Dedifferentiated amniotic fluid mesenchymal stem cell (primary cell): ENCODE results near the gene CPED1.
"Not testable (repeated sequence)": the region's sequence is repeated elsewhere in the genome, so short reads cannot be mapped to it uniquely, and the experiment has no call there.

Experiments
- DNase-seq: peaks from one replicate; pipeline ENCODE4 v3.0.0-alpha.2; 2016; ENCODE audit errors: extremely low spot score

CPED1 gene

DNA sequence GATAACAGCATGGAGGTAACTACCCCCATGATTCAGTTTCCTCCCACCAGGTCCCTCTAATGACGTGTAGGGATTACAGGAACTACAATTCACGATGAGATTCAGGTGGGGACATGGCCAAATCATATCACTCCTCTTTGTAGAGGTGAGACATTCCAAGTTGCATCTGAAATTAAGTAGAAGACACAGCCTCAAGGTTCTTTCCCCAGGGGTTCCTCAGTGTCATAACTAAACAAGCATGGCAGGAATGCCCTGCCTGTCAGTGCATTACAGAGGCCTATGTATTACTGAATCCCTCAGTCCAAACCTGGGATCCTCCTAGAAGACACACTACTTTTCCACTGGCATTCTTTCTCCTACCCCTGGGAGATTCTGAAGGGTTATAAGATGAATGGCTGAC, 297.7 kb downstream of the CPED1 start:
- DNase-seq, result no peak

DNA sequence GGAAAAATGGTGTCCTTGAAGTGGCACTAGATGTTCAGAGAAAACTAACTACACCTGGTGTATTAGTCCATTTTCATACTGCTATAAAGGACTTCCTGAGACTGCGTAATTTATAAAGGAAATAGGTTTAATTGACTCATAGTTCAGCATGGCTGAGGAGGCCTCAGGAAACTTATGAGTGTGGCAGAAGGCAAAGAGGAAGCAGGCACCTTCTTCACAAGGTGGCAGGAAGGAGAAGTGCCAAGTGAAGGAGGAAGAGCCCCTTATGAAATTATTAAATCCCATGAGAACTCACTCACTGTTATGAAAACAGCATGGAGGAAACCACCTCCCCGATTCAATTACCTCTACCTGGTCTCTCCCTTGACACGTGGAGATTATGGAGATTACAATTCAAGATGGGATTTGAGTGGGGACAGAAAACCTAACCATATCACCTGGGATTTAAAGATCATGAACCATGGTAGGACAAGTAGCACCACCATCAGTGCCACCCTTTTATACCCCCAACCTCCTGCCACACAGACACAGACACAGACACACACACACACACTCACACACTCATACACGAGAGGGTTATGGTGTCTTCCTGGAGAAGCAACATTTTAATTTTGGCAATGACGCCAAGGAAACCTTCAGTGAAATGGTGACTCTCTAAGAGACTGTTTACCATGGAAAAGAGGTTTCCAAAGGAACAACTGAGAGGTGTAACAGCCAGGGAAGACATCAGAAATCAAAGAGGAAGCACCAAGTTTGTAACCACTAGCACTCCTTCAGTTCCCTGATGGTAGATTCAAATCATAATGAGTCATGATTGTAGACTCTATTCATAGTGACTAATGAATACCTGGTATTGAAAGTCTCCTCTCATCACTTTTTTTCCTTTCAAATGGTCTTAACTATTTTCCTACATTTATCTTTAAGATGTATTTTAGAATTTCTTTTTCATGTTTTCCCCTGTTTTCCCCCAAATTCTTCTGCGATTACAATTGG, 298.5 kb downstream of the CPED1 start:
- DNase-seq, result no peak

DNA sequence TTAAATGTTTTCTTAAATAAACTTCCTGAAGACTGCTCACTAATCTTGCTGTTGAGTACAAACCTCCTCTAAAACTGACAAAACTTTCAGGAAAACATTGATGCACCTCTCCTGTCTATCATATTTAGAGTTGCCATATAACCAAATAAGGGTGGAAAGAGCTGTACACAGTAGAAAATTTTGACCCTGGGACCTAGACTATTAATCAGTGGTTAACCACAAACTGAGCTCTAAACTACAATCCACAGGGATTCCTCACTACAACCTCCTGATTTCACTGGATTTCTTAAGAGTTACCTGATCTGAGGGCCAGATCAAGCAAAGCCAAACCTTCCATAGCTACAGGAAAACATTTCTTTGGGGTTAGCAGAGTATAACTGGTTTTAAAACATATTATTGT, 300.4 kb downstream of the CPED1 start:
- no peak for DNase-seq

DNA sequence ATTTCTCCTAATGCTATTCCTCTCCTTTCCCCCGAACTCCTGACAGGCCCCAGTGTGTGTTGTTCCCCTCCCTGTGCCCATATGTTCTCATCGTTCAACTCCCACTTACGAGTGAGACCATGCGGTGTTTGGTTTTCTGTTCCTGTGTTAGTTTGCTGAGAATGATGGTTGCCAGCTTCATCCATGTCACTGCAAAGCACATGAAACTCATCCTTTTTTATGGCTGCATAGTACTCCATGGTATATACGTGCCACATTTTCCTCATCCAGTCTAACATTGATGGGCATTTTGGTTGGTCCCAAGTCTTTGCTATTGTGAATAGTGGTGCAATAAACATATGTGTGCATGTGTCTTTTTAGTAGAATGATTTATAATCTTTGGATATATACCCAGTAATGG, 301.4 kb downstream of the CPED1 start:
- not testable (repeated sequence) for DNase-seq

DNA sequence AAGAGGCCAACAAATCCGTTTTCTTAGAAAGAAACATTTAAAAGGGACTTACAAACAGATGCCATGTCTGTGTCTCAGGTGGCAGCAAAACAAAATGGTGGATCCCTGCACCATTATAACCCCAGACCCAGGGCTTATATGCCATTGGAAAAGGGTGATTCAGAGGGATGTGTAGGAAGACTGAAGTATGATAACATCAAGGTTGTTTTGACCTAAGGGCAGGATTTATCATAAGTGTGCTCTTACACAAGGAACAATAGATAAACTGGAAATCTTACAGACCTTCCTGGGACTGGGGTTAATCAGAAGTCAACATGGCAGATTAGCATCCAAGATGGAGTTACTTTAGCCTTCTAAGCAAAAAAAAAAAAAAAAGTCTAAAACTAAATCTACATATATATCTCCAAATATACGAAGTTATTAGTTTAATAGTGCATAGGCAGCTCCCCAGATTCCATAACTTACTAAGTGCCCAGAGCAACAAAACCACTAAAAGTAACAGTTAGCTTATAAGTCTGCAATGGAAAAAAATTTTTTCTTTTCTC, 306.0 kb downstream of the CPED1 start:
- DNase-seq, result no peak

DNA sequence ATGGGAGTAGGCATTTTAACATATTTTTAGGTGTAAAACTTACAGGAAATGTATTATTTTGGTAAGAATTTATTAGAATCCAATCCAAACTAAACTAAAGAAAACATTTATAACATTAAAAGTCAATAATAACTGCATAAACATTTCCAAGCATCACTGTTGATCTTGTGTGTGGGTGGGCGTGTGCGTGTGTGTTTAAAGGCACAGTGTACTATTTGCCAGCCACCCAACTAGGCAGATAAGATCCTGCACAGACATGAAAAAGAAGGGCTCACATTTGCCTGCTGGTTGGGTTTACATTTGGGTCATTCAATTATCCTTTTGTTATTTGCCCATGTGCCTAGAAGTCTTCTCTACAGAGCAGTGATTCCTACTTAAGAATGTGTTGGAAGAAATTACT, 309.3 kb downstream of the CPED1 start:
- DNase-seq, result no peak

DNA sequence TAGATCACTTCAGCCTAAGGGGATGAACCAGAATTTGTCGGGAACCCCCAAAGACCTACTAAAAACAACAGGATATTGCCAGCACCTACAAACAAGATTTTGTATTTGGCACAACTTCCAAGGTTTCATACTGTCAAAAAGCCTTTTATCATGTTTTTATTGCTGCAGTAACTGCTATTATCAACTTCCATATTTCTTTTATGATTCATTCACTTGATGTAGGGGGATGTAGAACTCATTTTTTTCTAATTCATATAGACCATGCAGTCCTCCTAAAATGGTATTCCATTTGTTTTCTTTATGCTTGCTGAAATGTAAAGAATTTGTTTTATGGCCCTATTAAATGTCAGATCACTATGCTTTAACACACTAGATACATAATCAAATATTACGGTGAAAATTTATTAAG, 310.3 kb downstream of the CPED1 start:
- DNase-seq, result no peak

DNA sequence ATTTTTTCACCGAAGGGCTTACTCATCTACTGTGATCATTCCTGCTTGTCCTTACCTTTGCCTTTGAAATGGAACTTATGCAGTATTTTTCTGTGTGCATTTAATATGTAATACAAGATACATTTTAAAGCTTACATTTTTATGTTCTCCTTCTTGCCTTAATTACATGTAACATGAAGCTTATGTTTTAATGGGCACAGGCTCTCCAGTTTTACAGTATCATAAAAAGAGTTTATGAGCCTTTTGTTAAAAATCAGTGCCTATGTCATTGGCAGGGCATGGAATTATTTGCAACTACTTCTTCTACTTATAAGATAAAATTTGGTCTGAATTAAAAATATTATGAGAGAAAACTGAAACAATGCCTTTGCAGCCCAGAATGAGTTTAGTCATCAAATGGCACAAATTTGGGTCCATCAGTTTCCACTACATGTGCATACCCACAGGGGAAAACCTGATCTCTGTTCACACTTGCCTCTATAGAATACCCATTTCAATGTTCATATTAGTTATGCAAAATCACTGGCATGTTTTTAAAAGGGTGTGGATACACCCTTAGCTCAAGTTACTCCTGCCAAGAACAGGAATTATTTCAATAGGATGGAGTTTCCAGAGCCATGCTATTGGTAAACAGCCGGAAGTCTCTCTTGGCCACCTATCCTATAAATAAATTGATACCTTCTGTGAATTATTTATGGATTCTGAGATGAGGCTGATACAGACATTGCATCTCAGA, 312.3 kb downstream of the CPED1 start:
- no peak for DNase-seq

DNA sequence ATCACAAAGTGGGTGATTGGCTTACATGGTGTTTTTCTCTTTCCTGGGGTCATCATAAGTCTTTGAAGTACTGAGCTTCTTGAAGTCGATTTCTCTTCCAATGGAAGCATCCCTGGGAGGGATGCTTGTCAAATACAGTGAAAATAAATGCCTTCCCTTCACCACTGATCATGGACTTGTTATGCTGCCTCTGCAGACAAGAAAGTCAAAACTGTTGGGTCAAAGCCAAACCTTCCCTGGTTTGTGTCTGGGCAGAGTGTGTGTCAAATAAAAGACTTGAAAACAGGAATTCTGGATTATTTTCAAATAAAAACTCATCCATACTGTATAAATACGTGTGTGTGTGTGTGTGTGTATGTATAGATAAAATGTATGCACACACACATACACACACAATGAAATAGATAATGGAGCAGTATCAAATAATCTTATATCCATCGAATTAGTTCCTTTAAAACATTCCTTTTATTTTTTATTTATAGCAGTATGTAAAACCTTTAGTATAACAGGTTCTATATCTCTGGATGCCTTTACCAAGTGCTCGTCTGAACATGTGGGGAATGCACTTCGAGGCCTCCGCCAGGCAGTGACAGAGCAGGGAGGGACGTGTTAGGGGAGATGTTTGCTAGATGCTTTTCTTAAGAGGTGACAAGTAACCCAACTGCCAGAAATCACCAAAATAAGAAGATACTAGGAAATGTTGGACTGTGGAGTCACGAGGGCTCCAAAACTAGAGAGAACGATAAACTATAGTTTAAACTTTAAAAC, 313.1 kb downstream of the CPED1 start:
- DNase-seq, result no peak

DNA sequence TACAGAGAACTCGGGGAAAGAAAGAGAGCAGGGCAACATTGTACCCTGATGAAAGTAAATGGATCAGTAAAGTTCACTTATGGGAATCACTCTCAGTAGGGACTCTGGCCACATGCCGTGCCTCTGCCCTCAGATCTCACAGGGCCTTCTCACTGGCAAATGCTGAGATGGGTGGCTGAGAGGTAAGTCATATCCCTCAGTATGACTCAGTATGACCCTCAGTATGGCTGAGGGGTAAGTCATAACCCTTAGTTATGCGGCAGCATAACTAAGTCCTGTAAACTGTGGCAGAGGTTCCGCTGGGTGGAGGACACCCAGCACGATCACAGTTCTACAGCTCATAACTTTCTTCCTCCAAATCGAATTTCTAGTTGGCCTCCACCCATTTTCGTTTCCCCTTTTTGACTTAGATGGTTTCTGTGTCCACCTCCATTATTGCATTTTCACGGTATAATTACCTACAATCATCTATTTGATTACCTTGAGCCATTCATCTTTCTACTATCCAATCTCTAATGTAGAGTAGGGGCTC, 313.8 kb downstream of the CPED1 start:
- DNase-seq, result no peak

DNA sequence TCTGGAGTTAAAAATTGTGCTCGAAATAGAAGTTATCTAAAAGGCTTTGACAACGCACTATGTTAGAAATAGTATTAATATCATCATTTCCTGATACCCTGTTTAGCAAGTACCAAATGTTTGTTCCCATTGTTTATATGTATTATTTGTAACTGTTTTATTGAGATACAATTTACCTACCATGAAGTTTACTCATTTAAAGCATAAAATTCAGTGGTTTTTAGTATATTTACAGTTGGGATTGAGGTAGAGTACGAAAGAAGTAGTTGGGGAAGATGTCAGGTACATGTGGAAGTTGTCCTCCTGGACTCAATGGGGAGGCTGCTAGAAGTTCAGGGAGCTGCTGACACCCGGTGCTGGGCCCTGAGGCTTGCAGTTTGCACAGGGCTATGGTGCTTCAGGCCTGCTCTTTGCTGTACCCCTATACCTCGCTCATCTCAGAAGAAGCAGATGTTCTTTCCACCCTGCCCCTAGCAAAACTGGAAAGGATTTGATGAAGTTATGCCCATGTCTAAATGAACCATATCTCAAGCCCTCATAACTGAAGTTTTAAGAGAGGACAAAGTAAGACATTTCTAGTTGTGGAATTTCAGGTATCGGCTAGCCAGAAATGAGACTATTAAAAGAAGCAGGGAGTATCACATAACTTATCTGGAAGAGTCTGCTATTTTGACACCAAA, 315.1 kb downstream of the CPED1 start:
- DNase-seq, result no peak

DNA sequence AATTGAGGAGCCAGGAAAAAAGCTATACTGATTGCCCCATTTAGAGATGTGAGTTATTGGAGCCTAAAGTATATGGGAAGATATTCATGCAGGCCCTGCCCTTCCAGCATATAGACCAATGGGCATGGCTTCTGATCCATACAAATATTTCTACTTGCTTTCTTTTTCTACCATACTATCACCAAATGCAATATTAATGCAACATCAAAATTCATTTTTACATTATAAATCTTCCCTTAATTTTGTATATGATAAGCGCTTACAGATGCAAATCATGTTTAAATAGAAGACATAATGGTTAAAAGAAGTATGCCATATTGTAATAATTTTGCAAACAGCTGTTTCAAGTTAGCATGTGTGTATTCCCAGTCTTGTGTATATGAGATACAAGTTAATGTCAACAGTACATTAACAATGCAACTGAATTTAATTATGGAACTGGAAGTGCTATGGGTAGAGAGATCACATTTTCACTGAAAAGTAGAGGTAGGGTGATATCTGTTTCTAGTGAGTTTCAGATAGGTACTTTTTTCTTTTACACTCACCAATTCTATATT, 315.7 kb downstream of the CPED1 start:
- no peak for DNase-seq

DNA sequence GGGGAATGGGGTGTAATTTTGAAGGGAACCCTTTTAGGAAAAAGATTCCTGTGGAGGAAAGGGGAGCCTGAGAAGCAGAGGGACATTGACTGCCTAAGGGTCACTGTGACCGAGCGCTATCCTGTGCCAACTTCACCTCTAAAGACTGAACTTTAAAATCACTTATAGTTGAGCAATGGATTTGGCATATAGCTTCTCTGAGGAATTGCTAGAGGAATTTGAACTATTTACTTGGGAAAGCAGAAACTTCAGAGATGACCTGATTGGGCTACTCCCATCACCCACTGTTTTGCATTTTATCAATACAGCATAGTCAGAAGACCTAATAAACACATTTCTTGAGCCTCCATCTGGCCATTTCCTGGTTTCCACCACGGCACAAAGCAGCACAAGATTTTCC, 316.6 kb downstream of the CPED1 start:
- DNase-seq, result no peak

DNA sequence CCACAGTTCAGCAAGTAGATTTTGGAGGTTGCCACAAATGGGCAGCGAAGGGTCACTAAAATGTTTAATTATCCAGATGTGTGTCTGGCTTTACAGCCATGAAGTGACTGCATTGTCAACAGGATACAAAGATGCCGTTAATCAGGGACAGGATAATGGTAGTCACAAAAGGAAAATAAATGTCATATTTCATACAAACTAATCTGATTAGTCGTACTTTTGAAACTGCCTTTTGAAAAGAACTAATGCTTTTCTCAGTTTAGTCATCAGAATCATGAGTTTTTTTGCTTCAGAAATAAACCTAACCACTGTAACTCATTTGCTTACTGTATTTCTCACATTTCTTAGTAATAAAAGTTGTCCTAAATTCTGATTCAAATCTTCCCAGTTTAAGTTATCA, 318.1 kb downstream of the CPED1 start:
- no peak for DNase-seq

DNA sequence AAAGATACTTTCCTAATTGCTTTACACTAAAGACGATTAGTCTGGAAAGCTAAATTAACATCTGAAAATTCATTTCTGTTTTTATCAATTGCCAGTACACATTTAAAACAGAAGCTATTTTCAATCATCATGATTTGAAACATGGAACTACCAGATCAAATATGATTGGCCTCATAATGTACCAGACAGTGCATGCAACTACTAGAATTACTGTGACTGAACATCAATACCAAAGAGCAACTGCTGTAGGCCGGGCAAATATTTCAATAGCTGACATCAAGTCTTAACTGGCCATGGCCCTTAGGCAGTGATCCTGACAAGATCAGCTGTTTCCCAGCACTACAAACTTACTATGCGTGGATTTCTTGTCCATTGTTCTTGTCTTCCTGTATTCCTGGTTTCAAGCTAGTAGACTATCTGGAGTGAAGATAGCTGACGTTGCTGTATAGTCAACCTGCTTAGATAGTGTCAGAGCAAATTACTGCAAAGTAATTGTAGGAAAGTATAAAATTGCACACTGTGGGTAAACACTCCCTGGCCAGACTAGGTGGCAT, 318.6 kb downstream of the CPED1 start:
- no peak for DNase-seq

DNA sequence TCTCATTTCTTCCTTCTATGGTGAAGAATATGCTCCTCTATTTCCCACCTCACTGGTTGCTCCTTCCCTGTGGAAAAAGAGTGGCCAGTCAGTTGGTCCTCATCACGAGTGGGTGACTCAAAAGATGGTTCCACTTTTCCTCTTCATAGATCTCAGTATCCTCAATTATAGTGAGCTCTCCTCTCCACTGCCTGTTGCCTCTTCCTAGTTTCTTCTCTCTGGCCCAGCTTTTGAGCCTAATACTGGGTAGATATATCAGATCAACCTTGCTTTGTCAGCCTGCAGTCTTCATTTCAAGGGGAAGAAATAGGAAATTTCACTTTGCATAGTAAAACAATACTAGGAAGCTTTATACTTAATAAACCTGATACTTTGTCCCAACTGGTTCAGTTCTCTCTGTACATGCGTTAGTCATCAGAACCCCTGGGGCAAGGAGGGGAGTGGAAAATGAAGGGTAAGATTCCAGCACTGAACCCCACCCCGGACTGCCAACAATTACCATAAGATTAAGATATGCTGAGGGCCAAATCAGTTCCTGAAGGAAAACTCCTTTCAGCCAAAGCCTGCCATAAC, 324.8 kb downstream of the CPED1 start:
- peak; percentile 36 for DNase-seq

DNA sequence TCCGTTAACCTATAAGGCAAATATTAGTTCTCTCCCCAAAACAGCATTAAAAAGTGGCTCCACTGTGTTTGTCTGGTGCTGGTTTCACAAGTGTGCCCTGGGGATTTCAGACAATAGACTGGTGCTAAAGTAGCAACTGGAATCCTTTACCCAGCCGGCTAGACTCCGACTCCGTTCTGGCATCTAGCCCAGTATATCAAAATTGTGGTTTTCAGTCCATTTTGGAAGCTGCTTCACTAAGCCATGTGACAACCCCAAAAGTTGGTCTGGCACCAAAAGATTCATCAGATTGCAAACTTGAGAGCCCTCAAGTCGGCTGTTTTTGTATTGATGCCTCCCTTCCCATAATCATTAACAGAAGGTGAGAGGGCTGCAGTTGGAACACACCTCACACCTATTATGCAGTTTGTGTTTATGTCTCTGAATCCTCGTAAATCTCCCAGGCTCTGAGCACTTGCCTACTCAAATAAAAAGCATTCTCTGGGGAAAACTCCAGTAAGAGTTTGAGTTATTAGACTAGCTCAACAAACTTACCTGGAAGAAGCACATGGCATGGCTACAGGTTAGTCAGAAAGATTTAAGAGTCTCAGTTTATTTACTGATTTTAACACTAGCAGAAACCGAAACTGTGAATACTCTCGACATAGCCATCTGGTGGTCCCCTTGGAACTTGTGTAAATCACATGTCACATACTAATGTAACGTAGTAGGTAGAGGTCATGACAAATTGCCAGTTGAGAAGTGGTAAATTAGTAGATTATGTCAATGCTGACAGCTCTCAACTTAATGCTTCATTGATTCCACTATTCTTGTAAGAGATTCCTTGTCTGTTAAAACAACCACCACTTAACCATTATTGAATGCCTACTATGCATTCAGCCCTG, 325.5 kb downstream of the CPED1 start:
- DNase-seq, result peak; percentile 54

DNA sequence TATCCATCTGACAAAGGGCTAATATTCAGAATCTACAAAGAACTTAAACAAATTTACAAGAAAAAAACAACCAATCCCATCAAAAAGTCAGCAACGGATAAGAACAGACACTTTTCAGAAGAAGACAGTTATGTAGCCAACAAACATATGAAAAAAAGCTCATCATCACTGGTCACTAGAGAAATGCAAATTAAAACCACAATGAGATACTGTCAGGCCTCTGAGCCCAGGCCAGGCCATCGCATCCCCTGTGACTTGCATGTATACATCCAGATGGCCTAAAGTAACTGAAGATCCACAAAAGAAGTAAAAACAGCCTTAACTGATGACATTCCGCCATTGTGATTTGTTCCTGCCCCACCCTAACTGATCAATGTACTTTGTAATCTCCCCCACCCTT, 326.7 kb downstream of the CPED1 start:
- not testable (repeated sequence) for DNase-seq

DNA sequence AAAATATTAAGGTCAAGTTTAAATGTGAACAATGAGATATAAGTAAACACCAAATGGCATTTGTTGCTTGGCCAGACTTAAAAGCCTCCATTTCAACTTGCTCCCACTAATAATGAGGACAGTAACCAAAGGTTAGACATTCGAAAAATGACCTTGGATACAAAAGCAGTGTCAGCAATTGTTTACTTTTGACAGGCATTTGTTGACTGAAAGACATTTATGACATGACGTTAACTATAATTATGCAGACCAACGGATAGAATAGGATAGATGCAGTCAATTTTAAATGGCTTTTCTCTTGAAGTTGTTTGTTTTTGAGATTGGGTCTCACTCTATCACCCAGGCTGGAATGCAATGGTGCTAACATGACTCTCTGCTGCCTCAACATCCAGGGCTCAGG, 333.9 kb downstream of the CPED1 start:
- DNase-seq, result no peak
